ENCODE data around the gene JHY.

Gene JHY

GRCh38 chr11:122872046-122872445 lies 10.5 kb upstream of the JHY start:
- no peak for DNase-seq

- no peak for DNase-seq
Observed at GRCh38 chr11:122874991-122875390, 7.6 kb upstream of the JHY start.

- DNase-seq: no peak
Observed at GRCh38 chr11:122877732-122878131, 4.8 kb upstream of the JHY start.

GRCh38 chr11:122879785-122880184 lies 2.8 kb upstream of the JHY start:
- DNase-seq: no peak

- peak; percentile 37 for DNase-seq
Observed at GRCh38 chr11:122882857-122883645, 492 bp downstream of the JHY start.

GRCh38 chr11:122883646-122883979 lies 1.1 kb downstream of the JHY start:
- peak; percentile 91 for DNase-seq

- no peak for DNase-seq
Observed at GRCh38 chr11:122888162-122888561, 5.6 kb downstream of the JHY start.

- no peak for DNase-seq
Observed at GRCh38 chr11:122893131-122893530, 10.6 kb downstream of the JHY start.

GRCh38 chr11:122895563-122895962 lies 13.0 kb downstream of the JHY start:
- DNase-seq: no peak

- DNase-seq: peak; percentile 85
Observed at GRCh38 chr11:122897606-122898210, 15.1 kb downstream of the JHY start.

GRCh38 chr11:122898799-122899198 lies 16.2 kb downstream of the JHY start:
- no peak for DNase-seq

GRCh38 chr11:122900587-122901202 lies 18.1 kb downstream of the JHY start:
- peak; percentile 49 for DNase-seq

- no peak for DNase-seq
Observed at GRCh38 chr11:122902951-122903350, 20.4 kb downstream of the JHY start.

GRCh38 chr11:122910775-122911174 lies 28.2 kb downstream of the JHY start:
- peak; percentile 13 for DNase-seq

- DNase-seq: peak; percentile 55
Observed at GRCh38 chr11:122917311-122917710, 34.8 kb downstream of the JHY start.

- DNase-seq: no peak
Observed at GRCh38 chr11:122918734-122919133, 36.2 kb downstream of the JHY start.

GRCh38 chr11:122920579-122920978 lies 38.0 kb downstream of the JHY start:
- no peak for DNase-seq

- DNase-seq: no peak
Observed at GRCh38 chr11:122922893-122923292, 40.3 kb downstream of the JHY start.

GRCh38 chr11:122923302-122923701 lies 40.7 kb downstream of the JHY start:
- no peak for DNase-seq

GRCh38 chr11:122931510-122931909 lies 49.0 kb downstream of the JHY start:
- no peak for DNase-seq

GRCh38 chr11:122933416-122933815 lies 50.9 kb downstream of the JHY start:
- no peak for DNase-seq

- no peak for DNase-seq
Observed at GRCh38 chr11:122937983-122938382, 55.4 kb downstream of the JHY start.

GRCh38 chr11:122938557-122938956 lies 56.0 kb downstream of the JHY start:
- no peak for DNase-seq

- no peak for DNase-seq
Observed at GRCh38 chr11:122951211-122951610, 68.7 kb downstream of the JHY start.
